ENCODE results near the gene TRIM56. TPM values are rescaled to one million over a fixed set of nuclear protein-coding genes. Genes with fewer than 3 reads are reported as not detected.
A peak's percentile ranks its signal among the peaks of the same experiment; 100 is the strongest.
"Not testable (repeated sequence)": the region's sequence is repeated elsewhere in the genome, so short reads cannot be mapped to it uniquely, and the experiment has no call there.

The TRIM56 gene, protein sequence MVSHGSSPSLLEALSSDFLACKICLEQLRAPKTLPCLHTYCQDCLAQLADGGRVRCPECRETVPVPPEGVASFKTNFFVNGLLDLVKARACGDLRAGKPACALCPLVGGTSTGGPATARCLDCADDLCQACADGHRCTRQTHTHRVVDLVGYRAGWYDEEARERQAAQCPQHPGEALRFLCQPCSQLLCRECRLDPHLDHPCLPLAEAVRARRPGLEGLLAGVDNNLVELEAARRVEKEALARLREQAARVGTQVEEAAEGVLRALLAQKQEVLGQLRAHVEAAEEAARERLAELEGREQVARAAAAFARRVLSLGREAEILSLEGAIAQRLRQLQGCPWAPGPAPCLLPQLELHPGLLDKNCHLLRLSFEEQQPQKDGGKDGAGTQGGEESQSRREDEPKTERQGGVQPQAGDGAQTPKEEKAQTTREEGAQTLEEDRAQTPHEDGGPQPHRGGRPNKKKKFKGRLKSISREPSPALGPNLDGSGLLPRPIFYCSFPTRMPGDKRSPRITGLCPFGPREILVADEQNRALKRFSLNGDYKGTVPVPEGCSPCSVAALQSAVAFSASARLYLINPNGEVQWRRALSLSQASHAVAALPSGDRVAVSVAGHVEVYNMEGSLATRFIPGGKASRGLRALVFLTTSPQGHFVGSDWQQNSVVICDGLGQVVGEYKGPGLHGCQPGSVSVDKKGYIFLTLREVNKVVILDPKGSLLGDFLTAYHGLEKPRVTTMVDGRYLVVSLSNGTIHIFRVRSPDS
- total RNA-seq, result 0.82 TPM

DNA sequence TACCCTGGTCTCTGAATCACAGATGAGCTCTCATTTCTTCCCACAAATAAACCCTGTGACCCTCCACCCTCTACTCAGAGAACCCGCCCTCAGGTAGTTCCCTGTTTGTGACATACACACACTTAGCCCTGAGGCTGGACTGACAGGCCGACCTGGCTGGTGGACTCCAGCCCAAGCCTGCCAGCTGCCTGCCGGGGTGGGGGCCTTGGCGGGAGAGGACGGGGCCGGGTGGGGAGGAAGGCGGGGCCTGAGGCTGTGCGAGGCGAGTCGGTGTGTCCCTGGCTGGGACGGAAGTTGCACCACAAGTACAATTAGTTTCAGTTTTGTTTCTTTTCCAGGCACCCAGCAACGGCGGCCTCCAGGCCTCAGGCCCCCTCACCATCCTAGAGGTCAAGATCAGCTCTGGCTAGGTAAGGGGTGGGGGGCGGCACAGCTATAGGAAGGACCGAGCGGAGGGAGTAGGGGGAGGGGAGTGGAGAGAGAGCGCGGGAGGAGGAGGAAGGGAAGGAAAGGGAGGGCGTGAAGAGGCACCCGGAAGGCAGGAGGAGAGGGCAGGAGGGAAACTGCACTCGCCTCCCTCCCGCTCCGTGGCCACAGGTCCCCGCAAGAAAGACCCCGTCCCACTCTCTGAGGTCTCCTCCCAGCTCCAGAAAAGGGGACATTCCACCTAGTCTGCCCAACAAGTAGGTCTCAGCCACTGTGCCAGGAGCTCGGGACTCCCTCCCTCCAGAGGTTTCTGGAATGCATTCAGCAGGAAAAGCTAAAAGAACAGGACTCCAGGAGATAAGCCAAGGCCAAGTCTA is at the start of gene TRIM56:
TRIM56 (plus strand) TSS at position 320 of the 803 bp plus-strand sequence. CDS start 1,832 bp downstream, outside the sequence.
- FAIRE-seq (no peak), DNase-seq (ENCODE audit: low spot score in 2 of 2) (peak; percentile 76 to 85)

DNA sequence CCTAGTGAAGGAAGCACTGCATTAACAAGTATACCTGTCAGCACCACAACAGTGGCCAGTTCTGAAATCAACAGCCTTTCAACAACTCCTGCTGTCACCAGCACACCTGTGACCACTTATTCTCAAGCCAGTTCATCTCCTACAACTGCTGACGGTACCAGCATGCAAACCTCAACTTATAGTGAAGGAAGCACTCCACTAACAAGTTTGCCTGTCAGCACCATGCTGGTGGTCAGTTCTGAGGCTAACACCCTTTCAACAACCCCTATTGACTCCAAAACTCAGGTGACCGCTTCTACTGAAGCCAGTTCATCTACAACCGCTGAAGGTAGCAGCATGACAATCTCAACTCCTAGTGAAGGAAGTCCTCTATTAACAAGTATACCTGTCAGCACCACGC is 49.3 kb upstream of the TRIM56 start:
- DNase-seq (ENCODE audit: low spot score in 2 of 2) (no peak), FAIRE-seq (no peak)

DNA sequence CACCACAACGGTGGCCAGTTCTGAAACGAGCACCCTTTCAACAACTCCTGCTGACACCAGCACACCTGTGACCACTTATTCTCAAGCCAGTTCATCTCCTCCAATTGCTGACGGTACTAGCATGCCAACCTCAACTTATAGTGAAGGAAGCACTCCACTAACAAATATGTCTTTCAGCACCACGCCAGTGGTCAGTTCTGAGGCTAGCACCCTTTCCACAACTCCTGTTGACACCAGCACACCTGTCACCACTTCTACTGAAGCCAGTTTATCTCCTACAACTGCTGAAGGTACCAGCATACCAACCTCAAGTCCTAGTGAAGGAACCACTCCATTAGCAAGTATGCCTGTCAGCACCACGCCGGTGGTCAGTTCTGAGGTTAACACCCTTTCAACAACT is 44.0 kb upstream of the TRIM56 start:
- DNase-seq (ENCODE audit: low spot score in 2 of 2); FAIRE-seq: not testable (repeated sequence)

DNA sequence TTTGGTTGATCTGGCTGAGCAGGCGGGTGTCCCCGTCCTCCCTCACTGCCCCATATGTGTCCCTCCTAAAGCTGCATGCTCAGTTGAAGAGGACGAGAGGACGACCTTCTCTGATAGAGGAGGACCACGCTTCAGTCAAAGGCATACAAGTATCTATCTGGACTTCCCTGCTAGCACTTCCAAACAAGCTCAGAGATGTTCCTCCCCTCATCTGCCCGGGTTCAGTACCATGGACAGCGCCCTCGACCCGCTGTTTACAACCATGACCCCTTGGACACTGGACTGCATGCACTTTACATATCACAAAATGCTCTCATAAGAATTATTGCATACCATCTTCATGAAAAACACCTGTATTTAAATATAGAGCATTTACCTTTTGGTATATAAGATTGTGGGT is 26.9 kb upstream of the TRIM56 start:
- DNase-seq (ENCODE audit: low spot score in 2 of 2) (peak; percentile 39 to 43), FAIRE-seq (no peak)

DNA sequence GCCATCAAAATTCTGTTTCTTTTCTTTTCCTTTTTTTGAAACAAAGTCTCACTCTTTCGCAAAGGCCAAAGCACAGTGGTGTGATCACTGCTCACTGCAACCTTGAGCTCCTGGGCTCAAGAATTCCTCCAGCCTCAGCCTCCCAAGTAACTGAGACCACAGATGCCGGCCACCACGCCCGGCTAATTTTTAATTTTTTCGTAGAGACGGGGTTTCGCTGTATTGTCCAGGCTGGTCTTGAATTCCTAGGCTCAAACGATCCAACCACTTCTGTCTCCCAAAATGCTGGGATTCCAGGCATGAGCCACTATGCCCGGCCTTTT is 25.7 kb upstream of the TRIM56 start:
- FAIRE-seq (no peak), DNase-seq (ENCODE audit: low spot score in 2 of 2) (no peak)

DNA sequence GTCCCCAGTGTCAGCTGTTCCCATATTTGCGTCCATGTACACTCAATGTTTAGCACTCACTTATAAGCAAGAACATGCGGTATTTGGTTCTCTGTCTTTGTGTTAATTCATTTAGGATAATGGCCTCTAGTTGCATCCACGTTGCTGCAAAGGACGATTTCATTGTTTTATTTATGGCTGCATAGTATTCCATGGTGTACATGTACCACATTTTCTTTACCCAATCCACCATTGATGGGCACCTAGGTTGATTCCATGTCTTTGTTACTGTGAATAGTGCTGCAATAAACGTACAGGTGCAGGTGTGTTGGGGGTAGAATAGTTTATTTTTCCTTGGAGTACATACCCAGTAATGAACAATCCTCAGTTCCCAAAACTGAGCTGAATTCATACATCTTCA is 24.3 kb upstream of the TRIM56 start:
- no peak for FAIRE-seq

DNA sequence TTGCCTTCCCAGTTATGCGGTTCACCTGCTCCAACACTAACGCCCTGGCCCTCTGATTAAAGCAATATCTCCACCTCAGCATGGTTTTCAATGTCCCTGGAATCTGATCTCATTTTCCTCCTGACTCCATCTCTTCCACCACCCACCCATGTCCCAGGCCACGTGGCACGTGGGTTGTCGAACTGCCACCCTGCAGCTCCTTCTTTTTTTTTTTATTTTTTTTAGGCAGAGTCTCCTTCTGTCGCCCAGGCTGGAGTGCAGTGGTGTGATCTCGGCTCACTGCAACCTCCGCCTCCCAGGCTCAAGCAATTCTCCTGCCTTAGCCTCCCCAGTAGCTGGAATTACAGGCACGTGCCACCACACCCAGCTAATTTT is 21.1 kb upstream of the TRIM56 start:
- DNase-seq (ENCODE audit: low spot score in 2 of 2); FAIRE-seq: not testable (repeated sequence)

More for the DNA sequence above, 24.3 kb upstream of the TRIM56 start:
- no peak for DNase-seq (ENCODE audit: low spot score in 2 of 2)

DNA sequence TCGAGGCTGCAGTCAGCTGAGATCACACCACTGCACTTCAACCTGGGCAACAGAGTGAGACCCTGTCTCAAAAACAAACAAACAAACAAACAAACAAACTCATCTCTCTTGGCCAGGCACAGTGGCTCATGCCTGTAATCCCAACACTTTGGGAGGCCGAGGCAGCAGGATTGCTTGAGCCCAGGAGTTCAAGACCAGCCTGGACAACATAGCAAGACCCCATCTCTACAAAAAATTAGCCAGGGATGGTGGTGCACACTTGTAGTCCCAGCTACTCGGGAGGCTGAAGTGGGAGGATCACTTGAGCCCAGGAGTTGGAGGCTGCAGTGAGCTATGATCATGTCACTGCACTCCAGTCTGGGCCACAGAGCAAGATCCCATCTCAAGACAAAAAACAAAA is 20.1 kb upstream of the TRIM56 start:
- FAIRE-seq, result not testable (repeated sequence)

DNA sequence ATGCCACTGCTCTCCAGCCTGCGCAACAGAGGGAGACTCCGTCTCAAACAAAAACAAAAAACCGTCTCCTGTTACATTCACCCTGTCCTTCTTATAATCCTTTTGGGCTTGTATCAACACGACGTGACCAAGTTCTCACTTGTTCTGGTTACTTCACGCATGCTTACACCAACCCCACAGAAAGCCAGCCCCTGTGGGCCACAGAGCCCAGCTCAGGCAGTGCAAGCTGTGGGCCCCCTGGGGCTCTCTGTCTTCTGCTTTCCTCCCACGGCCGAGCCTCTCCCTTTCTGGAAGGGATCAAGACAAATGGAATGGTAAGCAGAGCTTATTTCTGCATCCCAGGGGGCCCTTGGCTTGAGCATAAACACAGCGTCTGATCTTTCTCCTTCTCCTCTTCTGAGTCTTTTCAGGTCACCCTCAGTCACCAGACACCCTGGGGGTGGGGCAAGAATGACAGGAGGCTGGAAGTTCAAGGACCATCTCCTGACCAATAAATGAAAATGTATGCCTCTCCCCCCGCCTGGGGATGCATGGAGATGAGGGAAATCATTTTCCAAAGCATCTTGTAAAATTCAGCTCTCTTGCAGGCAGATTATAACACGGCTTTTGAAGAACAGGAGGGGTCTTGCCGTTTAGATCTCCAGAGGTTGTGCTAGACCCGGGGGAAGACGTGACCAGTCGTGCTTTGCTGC is 19.0 kb upstream of the TRIM56 start:
- DNase-seq (ENCODE audit: low spot score in 2 of 2), result no peak

More for the DNA sequence above, 20.1 kb upstream of the TRIM56 start:
- not testable (repeated sequence) for DNase-seq (ENCODE audit: low spot score in 2 of 2)

DNA sequence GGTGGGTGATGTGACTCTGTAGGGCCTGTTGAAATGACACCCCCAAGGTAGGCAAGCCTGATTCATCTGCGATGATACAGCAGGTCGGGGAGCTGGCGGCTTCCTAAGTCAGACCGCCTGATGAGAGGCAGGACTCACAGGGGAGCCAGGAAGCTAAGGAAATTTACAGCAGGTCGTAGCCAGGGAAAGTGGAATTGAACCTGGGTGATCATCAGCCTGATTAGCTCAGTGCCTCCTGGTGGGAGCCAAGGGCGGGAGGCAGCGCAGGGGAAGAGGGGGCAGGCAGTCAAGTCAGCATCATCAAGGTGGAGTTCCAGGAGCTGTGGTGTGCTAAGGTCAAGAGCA is 18.5 kb upstream of the TRIM56 start:
- DNase-seq (ENCODE audit: low spot score in 2 of 2) (no peak), FAIRE-seq (no peak)

More for the DNA sequence above, 19.0 kb upstream of the TRIM56 start:
- no peak for FAIRE-seq

DNA sequence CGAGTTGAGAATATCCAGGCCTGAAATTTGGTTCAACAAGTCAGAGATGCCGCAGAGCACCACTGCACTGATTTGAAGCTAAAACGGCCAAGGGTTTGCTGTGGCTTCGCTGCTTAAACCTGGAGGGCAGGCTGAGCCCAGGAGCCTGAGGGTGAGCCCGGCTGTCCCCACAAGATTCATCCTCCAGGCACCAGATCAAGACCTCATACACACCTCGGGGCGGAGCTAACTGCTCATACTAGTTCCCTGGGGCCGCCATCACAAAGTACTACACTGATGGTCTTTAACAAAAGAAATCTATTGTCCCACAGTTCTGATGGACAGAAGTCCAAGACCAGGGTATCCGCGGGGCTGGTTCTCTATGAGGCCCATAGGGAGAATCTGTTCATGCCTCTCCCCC is 16.9 kb upstream of the TRIM56 start:
- no peak for DNase-seq (ENCODE audit: low spot score in 2 of 2)

DNA sequence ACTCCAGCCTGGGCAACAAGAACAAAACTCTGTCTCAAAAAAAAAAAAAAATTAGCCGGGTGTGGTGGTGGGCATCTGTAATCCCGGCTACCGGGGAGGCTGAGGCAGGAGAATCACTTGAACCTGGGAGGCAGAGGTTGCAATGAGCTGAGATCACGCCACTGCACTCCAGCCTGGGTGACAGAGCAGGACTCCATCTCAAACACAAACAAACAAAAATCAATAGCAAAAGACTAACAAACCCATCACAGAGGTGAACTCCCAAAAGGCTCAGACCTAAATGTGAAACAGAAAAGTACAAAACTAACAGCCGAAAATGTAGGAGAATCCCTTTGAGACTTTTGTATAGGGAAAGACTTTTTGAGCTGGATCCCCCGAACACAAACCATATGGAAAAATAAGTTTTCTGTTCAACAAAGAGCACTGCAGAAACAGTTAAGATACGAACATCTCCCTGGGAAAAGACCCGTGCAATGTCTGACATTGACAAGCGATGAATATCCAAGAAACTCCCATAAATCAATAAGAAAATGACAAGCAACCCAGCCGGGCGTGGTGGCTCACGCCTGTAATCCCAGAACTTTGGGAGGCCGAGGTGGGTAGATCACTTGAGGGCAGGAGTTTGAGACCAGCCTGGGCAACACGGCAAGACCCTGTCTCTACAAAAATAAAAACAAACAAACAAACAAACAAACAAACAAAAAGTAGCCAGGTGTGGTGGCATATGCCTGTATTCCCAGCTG is 13.7 kb upstream of the TRIM56 start:
- not testable (repeated sequence) for DNase-seq (ENCODE audit: low spot score in 2 of 2); FAIRE-seq

More for the DNA sequence above, 16.9 kb upstream of the TRIM56 start:
- FAIRE-seq, result no peak

DNA sequence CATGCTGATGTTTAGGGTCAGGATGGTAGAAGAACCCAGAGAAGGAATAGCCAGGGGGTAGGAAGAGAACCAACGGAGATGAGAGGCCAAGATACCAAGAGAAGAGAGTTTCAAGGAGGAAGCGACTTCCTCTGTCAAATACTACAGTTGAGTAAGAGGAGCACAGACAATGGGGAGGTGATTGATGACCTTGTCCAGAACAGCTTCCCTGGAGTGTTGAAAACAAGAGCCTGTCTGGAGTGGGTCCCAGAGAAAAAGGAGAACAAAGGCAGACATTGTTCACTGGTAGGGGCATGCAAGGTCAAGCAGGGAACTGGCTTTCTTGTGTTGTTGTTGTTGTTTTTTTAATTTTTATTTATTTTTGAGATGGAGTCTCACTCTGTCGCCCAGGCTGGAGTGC is 9.6 kb upstream of the TRIM56 start:
- FAIRE-seq (no peak), DNase-seq (ENCODE audit: low spot score in 2 of 2) (no peak)

DNA sequence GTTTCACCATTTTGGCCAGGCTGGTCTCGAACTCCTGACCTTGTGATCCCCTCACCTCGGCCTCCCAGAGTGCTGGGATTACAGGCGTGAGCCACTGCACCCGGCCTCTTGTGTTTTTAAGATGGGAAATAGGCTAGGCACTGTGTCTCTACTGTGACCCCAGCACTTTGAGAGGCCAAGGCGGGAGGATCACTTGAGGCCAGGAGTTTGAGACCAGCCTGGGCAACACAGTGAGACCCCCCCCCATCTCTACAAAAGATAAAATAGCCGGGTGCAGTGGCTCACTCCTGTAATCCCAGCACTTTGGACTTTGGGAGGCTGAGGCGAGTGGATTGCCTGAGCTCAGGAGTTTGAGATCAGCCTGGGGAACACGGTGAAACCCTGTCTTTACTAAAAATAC is 9.1 kb upstream of the TRIM56 start:
- DNase-seq (ENCODE audit: low spot score in 2 of 2); FAIRE-seq: not testable (repeated sequence)

DNA sequence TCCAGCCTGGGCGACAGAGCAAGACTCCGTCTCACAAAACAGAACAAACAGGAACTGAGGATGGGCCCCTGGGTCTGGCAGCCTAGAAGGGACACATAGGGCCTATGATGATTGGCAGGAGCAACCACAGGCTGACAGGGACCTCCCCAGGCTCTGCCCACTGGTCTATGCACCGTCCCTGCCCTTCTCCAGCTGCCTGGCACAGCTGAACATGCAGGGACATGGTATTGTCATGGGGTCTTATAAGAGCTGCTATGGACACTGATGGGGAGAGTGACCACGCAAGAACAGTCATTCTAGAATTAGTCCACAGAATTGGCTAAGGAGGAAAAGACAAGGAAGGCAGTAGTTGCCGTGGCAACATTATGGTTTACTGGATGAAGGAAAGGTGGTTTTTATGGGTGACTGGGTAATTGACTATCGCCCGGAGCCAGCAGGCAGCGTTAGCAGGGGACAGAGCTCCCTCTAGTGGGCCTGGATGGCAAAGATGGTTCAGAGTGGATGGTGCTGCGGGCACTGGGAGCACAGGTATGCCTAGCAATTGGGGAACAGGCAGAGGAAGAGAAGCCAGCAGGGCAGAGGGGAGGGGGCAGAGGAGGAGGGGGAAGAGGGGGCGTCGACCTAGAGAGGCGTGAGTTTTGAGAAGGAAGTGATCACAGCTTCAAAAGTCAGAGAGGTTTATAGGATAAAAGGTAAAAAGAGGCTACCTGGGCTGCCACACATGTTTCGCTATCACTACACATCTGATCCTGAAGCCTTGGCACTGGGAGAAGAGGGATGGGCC is 7.8 kb upstream of the TRIM56 start:
- FAIRE-seq, result no peak
- peak in 1 of 2 donors; percentile 77 for DNase-seq (ENCODE audit: low spot score in 2 of 2)

DNA sequence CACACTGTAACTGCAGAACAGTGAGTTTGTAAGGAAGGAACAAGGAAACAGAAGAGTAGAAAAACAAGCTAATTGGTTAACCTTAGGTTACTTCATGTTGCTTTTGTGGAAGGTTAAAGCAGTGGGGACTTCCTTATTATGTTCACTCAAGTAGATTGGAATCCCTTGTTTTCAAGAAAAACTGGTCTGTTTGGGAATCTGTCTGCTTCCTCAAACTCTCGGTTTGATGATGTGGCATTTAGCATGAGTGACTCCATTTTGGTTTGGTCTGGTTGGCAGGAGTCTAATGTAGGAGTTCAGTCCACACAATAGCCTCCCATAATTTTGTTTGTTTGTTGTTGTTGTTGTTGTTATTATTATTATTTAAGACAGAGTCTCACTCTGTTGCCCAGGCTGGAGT is 3.8 kb upstream of the TRIM56 start:
- DNase-seq (ENCODE audit: low spot score in 2 of 2) (no peak), FAIRE-seq (no peak)

DNA sequence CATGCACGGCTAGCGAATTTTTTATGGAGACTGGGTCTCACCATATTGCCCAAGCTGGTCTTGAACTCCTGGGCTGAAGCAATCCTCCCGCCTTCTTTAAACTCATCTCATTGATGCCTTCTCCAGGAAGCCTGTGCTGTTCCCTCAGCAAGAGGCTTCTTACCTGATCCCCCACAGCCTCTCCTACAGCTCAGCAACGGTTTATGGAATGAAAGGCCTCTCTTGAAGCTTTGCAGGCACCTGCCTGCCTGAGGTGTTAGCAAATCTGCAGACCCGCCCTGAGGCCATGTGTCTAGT is 468 bp upstream of the TRIM56 start:
- no peak for FAIRE-seq

DNA sequence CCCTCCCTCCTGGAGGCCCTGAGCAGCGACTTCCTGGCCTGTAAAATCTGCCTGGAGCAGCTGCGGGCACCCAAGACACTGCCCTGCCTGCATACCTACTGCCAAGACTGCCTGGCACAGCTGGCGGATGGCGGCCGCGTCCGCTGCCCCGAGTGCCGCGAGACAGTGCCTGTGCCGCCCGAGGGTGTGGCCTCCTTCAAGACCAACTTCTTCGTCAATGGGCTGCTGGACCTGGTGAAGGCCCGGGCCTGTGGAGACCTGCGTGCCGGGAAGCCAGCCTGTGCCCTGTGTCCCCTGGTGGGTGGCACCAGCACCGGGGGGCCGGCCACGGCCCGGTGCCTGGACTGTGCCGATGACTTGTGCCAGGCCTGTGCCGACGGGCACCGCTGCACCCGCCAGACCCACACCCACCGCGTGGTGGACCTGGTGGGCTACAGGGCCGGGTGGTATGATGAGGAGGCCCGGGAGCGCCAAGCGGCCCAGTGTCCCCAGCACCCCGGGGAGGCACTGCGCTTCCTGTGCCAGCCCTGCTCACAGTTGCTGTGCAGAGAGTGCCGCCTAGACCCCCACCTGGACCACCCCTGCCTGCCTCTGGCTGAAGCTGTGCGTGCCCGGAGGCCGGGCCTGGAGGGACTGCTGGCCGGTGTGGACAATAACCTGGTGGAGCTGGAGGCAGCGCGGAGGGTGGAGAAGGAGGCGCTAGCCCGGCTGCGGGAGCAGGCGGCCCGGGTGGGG is 2.2 kb downstream of the TRIM56 start:
- FAIRE-seq, result no peak

More for the DNA sequence above, 468 bp upstream of the TRIM56 start:
- no peak for DNase-seq (ENCODE audit: low spot score in 2 of 2)

More for the DNA sequence above, 2.2 kb downstream of the TRIM56 start:
- no peak for DNase-seq (ENCODE audit: low spot score in 2 of 2)
